HG03196 (cell line): ENCODE data around the gene ZNF23.

Experiments
- ATAC-seq: cut with Tn5 transposase; IDR thresholded peaks from one replicate; pipeline ENCODE4 v1.9.1; 2021; ENCODE audit not compliant: unreplicated experiment

Gene ZNF23

DNA sequence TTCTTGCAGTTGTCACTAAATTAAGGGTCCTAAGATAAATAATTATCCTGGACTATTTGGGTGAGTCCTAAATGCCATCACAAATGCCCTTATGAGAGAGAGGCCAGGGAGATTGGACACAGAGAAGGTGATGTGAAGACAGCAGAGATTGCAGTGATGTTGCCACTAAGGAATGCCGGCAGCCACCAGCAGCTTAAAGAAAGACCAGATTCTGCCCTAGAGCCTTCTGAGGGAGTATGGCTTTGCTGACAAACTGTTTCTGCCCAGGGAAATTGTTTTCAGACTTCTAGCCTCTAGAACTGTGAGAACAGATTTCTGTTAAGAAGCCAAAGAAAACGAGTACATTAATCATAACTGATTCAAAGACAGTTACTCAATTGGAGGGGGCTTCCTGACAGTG lies 10.0 kb upstream of the ZNF23 start:
- ATAC-seq = no peak

DNA sequence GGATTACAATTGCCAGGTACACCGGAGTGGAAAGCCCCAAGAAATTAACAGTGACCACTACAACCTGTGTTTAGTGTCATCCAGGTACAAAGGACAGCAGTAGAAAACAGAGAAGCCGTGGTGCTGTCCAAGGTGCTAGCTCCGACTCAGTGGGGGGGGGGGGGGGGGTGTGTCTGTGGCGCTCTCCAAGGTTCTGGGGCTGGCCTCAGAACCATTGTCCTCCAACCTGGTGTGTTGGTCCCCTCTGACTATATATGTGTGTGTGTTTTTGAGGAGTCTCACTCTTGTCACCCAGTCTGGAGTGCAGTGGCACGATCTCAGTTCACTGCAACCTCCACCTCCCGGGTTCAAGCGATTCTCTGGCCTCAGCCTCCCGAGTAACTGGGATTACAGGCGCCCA lies 5.8 kb upstream of the ZNF23 start:
- no peak for ATAC-seq

DNA sequence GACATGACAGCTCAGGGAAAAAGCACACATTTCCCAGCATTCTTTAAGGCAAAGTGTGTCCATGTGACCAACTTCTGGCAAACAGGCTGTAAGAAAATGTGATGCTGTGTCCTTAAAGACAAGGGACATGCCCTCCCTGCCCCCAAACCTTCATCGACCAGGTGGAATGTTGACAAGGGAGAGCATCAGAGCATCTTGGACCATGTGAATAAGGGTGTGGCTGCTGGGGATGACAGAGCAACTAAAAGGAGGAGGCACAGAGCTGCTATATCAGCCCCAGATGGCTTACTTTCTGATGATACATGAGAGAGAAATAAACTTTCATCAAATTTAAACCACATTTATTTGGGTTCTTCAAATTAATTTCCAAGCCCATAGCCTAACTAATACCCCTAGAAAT lies 2.2 kb upstream of the ZNF23 start:
- no peak for ATAC-seq

DNA sequence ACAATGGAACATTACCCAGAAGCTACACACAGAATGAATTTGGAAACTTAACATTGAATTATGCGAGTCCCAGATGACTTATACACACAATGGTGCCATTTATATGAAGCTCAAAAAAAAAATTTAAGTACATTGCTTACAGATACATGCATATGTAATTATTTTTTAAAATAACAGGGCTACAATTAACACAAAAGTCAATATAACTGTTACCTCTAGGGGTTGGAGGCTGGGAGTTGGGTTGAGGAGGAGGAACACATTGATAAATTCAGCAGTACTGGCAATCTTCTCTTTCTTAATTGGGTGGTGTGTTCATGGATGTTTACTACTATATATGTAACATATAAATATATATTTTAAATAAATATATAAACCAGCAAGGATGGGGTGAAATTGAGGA lies 1.1 kb downstream of the ZNF23 start:
- ATAC-seq = no peak

DNA sequence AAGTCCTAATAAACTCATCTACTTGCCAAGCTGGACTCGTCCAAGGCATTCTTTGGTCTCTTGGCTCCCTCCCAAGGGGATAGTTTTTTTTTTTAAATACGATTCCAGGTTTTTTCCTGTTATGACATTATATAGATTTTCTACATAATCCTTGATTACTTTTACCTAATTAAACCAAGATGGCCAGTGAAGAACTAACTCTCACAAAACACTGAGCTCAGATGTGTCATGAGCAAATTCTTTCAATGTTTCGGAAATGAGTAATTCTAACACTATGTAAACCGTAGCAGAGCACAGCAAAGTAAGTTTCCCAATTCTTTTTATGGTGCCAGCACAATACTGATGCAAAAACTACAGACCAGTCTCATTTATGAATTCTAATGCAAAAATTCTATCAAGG lies 1.8 kb downstream of the ZNF23 start:
- no peak for ATAC-seq

DNA sequence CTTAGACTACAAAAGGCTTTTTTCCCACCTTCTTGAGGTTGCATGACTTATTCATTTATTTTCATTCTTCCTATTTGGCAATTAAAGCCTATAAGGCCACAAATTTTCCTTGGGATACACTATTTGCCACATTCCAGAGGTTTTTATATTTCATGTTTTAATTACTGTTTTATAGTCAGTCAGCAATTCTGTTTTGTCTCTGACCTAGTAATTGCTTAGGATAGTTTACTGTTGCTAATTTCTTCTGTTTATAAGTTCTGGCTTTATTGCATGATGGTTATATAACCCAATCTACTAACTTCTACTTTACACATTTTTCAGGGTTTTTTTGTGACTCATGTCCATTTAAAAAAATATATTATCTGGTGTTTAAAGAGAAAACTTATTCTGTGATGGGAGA lies 2.5 kb downstream of the ZNF23 start:
- ATAC-seq = no peak

DNA sequence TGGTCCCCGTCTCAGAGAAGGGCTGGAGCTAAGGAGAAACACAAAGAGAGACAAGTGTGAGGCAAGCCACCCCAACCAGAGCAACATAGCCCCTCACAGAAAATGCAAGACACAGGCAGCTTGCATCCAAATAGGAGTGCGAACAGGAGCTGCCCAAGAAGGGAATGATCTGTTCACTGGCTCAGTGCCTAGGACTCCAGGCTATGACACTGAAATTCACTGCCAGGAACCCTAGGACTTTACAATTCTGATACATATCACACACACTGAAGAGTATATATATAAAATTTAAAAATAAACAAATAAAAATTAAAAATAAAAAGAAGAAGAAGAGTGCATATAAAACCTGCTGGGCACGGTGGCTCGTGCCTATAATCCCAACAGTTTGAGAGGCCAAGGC lies 5.2 kb downstream of the ZNF23 start:
- no peak for ATAC-seq

DNA sequence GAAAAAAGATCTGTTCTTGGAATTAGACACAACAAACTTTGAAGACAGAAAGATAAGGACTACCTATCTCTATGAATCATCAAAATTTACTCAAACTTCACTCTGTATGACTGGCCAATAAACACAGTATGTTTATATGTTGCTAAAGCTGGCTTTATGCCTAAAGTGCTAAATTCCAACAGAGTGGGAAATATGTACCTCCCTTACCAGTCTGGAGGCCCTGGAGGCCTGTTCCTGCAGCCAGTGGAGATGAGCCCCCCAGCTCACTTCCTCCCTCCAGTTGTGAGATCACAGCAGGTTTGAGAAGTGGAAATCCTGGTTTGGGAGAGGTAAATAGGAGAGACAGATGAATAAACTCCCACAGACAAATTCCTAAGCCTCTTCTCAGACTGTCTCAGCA lies 9.0 kb downstream of the ZNF23 start:
- ATAC-seq = no peak

DNA sequence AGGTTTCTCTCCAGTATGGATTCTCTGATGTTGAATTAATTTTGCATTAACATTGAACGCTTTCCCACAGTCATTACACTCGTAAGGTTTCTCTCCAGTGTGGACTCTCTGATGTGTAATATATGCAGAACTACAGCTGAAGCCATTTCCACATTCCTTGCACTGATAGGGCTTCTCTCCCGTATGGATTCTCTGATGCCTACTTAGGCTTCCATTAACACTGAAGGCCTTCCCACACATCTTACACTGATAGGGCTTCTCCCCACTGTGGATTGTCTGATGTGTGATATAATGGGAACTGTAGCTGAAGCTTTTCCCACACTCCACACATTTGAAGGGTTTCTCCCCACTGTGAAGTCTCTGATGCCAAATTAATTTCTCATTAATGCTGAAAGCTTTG lies 13.0 kb downstream of the ZNF23 start:
- ATAC-seq = no peak

DNA sequence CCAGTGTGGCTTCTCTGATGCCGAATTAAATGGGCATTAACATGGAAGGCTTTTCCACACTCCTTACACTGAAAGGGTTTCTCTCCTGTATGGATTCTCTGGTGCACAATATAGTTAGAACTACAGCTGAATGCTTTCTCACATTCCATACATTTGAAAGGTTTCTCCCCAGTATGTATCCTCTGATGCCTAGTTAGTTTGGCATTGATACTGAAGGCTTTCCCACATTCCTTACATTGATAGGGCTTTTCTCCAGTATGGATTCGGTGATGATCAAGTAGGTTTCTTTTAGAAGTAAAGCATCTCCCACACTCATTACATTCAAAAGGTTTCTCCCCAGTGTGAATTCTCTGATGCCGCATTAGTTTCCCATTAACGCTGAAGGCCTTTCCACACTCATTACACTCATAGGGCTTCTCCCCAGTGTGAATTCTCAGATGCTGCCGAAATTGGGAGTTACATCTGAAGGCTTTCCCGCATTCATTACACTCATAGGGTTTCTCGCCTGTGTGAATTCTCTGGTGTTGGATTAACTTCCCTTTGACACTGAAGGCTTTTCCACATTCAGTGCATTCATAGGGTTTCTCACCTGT lies 13.7 kb downstream of the ZNF23 start:
- ATAC-seq = no peak

DNA sequence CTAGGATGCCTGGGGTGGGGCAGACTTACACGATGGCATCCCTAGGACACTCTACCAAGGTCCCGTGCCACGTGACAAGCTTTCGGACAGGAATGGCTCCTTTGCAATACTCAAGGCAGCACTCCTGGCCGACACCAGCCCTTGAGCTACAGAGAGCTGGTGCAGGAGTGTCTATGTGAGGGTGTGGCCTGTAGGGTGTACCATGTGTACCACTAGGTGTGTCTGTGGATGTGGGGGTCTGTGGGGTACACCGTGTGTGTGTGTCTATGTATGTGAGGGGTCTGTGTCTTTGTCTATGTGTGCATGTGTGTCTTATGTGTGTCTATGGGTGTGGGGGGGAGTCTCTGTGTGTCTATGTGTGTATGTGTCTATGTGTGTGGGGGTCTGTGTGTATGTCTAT lies 18.3 kb downstream of the ZNF23 start:
- ATAC-seq = no peak

DNA sequence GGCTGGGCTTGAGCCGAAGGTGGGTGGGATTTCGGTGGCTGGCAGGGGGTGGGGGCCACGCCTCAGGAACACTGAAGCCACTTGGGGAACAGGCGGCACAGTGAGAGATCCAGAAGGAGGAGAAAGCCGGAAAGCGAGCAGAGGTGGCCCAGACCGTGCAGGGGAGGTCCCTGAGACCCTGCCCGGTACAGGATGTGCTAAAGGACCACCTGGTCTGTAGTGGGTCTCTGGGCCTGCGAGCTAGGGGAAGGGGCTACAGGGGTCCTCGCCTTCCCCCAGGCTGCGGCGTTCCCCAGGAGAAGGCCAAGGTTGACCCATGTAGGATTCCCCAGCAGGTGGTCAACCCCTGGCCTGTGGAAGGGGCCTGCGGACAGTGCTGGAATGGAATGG lies 20.0 kb downstream of the ZNF23 start, which contains the start of gene TLE7:
TLE7 (minus strand) TSS at position 4 of the 390 bp plus-strand sequence. CDS start 8,730 bp downstream, outside the sequence.
- no peak for ATAC-seq

DNA sequence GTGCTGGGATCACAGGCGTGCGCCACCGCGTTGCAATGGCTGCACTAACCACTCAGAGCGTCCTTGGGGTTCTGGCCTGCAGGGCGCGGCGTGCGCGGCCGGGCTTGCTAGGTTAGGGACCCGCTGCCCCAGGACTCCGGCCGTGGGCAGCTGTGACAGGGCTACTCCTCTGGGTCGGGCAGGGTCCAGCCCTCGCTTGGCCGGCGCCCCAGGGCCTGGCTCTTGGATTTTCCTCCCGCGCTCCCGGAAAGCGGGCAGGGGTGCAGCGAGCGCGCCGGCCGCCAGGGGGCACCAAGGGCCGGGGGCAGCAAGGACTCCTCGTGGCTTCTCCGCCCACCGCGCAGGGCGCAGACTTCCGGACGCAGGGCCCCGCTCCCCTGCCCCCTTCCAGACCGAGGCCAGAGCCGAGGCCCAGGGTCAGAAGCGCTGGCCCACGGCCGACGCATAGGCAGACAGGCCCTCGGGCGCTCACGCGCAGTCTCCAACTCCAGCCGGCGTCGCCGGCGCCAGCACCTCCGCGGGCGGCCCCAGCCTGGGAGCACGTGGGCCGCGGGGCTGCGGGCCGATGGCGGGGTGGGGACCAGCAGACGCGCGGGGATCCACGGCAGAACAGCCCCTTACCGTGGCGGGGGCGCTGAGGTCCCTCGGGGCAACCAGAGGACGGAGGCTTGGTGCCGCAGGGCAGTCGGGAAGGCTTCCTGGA lies 20.5 kb downstream of the ZNF23 start:
- ATAC-seq = no peak

DNA sequence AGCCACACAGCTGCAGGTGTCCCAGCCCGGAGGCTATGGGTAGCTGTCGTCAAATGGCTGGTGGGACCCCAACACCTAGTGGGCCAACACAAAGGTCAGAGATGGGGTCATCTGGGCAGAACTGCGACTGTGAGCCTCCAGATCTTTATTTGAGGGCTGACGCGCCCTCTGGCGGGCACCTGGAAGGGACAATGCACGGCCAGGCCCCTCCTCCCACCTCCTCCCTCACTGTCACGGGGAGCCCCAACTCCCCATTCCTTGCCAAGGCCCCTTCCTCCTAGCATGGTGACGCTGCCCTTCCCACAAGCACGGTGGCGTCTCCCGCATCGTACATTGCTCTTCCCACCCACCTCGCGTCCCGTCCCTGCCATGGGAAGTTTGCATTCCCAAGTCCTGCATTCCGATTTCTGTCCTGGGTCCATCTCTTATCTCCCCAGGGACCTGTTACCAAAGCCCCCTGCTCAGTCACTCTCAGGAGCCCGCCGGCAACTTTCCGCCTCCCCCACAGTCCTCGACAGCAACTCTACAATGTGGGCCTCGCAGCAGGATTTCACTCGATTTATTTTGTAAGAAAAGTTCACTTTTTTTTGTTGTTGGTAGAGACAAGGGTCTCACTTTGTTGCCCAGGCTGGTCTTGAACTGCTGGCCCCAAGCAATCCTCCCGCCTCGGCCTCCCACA lies 21.2 kb downstream of the ZNF23 start:
- no peak for ATAC-seq

DNA sequence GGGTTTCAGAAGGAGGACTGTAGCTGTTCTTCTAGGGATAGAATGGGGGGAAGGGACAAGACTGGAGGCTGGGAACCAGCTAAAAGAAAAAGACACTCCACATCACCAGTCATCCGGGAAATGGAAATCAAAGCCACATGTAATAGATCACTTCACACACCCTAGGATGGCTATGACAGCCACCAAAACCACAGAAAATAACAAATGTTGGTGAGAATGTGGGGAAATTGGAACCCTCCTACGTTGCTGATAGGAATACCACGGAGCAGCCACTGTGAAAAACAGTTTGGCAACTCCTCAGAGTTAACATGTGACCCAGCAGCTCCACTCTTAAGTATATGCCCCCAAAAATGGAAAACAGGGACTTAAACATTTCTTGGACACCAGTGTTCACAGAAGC lies 22.5 kb downstream of the ZNF23 start:
- no peak for ATAC-seq

DNA sequence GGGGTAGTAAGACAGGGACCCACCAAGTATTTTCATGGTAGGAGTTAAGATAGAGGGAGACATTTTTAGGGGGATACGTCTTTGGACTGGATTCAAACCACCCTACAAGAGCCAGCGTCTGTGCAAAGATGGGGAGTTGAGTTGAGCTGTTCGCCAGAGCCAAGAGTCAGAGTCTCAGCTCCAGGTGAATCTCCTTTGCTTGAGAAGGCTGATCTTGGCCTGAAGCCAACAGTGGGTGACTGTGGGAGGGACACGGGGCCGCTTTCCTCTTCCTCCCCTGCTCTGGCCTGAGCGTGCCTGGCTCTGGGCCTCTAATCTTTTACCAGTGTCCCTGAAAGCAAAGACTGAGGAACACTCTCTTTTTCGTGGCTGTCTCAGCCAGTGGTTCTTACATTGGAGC lies 25.6 kb downstream of the ZNF23 start:
- ATAC-seq = no peak

DNA sequence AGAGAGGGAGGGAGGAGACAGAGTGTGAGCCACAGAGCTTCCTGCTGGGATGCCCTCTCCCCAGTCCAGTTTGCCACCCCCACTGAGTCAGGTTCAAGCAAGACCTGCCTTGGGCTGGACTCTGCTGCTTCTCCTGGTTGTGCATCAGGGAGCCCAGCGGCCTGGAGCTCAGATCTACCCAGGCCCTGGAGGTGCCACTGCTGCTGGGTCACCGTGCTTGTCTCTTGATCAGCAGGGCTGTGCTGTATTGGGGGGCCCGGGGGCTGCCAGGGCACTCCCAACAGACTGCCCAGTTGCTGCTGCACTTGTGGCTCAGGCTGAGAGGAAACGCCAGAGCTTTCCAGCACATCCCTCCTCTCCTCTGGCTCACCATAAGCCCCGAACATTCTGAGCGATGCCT lies 29.1 kb downstream of the ZNF23 start:
- no peak for ATAC-seq

DNA sequence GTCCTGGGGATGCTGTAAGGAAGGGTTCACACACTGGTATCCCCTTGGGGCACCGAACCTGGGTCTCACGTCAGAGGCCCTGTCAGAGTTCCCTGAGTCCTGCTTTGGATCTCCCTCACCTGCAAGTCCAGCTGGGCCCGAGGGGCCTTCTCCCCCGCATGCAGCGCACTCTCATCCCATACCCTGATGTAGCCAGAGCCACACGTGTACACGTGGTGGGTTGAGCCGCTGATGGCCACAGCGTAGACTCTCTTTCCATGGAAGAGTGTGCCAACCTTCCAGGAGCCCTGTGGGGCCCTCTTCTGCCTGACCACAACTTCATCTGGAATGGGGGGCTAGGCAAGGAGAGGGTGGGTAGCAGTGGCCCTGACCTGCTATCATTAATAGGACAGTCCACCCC lies 30.1 kb downstream of the ZNF23 start:
- ATAC-seq = no peak

DNA sequence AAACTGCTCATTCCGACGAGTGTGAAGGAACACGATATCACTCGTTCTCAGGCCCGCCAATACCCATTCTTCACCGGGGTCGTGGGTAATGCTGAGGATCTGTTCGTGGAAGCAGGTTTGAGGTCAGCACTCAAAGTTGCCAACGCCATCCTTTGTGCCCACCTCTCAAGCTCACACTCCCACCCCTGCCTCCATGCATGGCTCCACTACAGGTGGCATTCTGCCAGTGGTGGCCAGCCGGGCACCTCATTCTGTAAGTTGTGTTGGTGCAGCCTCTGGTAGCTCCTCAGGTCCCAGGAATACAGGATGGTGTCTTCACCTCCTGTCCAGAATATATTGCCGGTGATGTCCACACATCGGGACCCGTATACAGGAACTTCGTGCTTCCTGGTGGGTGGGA lies 30.9 kb downstream of the ZNF23 start:
- ATAC-seq = no peak

DNA sequence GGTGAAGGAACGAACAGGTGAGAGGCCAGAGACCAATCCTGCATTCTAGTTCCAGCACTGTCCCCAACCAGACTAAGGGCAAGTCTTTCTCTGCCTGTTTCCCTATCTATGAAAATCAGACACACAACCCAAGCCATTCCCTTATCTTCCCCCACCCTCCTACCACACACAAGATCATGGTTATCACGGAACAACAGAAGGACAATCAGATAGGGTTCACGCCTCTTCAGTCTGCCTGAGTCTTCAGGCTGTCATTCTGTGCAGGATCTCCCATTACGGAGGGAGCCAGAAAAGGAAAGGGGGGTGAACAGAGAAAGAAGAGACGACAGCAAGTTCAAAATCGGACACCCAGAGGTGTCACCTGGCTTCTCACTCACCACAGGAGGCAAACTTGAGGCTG lies 31.3 kb downstream of the ZNF23 start:
- no peak for ATAC-seq

DNA sequence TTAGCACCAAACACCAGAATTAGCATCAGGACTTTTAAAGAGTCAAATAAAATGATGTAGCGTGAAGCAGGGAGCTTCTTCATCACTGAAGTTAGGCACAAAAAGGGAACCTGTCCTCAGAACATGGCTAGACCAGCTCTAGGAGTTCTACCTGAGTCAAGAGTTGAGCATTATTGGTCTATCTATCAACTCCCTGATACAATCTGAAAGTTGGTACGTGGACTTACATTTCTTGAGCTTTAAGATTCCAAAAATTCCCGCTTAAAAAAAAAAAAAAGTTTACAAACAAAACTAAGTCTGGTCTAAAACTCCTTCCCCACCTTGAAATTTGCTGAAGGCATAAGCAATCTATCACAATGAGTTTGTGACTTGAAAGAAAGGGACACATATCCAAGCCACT lies 32.5 kb downstream of the ZNF23 start:
- no peak for ATAC-seq

DNA sequence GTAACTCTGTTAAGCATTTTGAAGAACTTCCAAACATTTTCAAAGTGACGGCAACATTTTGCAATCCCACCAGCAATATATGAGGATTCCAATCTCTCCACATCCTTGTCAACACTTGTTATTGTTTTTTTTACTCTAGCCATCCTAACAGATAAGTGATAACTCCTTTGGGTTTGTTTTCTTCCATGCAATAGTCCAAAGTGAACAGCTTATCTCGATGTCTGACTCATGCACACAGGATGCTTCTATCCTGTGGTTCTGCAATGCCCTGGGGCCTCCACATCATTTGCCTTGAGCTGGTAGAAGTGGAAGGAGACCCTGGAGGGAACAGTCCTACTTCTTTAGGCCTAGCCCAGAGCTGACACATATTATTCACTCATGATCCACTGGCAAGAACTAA lies 33.2 kb downstream of the ZNF23 start:
- no peak for ATAC-seq

DNA sequence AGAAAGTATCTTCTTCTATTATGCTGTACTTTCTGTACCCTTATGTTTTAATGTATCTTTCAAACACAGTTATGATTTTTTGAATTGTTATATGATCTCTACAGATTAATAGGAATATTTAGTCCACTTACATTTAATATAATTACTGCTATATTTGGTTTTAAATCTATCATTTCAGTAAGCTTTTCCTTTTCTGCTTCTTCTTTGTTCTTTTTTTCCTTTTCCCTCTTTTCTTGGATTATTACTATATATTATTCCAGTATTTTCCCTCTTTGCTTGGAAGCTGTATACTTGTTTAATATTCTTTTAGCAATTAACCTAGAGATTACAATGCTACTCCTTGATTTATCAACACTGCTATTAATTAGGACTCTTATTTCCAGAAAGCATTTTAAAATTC lies 33.7 kb downstream of the ZNF23 start:
- ATAC-seq = no peak
